GM04504 (cell line): ENCODE results near the gene TSC22D2.

Experiments
- DNase-seq: peaks from one replicate; pipeline ENCODE4 v3.0.0-alpha.2; 2012; ENCODE audit warnings: low read depth

TSC22D2 gene

DNA sequence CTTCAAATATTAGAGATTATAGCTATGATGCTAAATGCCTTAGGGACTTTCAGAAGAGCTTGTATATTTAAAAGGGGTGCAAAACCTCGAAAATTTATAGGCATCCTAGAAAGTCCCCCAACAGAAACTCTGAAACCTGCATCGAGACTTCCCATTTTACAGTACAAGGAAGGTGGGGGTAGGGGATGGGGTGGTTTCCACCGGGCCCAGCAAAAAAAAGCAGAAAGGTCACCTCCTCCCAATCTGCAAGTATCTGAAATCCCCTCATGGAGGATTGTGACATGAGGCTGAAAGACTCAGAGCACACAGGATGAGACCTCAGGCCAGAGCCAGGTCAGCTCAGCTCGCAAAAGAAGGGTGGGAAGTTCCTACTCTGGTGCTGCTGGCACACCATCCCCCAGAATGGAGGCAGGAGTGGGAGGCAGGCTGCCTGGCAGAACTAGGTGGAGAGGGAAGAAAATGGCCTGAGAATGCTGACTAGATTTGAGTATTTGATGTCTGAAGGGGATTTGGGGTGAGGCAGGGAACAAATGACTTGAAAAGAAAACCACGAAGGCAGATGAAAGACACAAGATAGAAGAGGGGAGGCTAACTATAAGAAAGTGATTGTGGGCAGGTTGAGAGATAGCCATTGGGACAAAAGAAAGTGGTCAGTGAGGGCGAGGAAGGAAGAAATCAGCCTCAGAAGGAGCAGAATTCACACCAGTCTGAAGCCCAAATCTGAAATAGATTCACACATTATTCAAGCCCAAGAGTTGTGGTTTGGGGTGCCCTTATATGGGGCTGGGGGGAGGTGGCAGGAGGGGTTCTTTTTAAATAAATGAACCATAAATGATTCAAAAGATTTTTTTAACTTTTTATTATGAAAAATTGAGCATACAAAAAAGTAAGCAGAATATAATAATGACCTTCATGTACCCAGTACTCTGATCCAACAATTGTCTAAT, 22.5 kb upstream of the TSC22D2 start:
- DNase-seq: no peak

DNA sequence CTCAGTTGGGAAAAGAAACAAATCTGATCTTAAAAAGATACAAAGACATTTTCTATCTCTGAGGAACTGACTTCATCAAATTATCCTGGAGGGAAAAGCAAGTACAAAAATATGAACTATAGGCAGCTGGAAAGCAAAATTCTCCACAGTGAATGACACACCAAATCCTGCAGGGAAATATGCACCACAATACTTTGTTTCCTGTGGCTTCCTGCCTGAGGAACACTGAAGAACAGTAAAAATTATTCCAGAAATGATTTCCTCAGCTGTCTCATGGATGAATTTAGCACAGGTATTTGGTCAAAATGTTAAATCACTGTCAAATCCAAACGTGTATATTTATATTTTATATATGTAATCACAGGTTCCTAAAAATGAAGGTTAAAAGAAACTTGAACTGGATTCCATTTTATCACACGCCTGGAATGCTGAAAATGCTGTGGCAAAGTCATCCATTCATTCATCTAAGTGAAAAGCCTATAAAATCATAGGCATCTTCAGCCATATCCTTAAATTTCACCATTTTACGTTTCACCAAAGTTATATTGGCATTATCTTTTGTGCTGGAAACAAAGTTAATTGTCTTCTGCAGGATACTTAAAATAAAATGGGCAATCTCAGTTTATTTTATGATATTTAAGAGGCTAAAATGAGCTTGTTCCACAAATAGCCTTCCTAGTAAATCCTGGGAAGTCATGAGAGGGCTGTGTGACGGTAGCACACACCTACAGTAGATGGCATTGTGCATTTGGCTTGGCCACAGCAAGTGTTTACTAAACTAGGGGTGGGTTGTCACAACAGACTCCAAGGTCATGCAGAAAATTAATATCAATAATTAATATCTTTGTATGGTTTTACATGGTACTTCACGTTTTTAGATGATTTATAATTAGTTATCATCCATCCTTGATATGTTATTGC, 19.3 kb upstream of the TSC22D2 start:
- DNase-seq: no peak

DNA sequence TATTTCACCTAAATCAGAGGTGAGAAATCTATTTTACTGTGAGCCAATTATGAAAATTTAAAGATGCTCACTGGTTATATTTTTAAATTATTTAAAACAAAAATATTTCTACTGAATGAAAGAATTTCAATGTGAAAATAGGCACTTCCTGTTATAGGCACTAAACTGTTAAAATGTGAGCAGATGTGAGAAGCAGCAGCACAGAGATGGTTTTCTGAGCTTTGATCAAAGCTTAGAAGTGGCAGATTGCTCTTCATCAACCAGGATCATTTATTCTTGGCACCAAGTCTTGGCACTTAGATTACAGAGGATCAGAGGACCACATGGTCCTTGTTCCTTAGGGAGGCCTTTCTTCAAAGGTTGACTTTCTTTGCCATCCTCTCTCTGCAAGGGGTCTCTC, 18.0 kb upstream of the TSC22D2 start:
- DNase-seq: no peak

DNA sequence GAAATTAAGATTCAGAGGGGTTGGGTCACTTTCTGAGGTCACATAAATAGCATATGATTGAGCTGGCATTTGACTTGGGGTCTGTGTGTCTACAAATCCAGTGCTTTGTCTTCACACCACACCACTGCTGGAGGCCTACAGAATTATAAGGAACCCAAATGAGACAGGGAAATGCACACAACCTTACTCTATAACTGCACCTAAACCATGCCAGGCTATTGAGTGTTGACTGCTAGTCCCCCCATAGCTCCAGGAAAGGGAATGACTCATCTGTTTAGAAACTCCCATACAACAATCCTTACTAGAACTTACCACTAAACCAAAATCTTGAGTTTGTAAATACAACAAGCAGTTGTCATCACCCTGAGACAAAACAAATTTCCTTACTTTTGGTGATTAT, 16.9 kb upstream of the TSC22D2 start:
- no peak for DNase-seq

DNA sequence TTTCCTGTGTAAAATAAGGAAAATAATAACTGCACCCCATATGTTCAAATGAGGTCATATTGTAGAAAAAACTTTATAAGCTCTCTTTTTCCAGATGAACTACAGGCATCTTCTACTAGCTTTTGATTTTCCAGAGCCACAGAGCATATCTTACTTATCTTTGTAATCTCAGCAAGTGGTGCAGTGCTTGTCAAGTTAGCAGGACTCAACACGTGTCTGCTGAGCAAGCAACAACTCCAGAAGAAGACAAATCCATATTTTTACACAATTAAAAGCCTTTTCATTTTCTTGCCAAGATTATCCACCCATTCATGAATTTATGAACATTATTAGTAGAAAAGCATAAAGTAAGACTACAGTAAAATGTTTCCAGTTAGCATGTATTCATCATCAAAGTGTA, 14.4 kb upstream of the TSC22D2 start:
- no peak for DNase-seq

DNA sequence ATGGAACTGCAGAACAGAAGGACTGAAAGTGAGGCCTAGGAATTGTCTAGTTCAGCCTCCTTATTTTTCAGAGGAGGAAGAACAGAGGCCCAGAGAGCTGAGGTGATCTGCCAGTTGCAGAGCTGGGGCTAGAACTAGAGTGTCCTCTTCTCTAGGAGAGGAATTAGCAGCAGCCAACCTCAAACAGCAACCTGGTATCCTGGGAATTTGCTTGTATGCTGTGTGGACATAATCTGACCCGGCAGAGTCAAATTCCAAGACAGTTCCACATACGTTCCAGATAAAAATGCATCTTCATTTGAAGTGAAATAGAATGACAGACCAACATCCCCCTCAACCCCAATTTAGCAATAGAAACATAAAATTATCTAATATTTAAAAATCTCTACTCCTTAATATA, 13.5 kb upstream of the TSC22D2 start:
- DNase-seq: no peak

DNA sequence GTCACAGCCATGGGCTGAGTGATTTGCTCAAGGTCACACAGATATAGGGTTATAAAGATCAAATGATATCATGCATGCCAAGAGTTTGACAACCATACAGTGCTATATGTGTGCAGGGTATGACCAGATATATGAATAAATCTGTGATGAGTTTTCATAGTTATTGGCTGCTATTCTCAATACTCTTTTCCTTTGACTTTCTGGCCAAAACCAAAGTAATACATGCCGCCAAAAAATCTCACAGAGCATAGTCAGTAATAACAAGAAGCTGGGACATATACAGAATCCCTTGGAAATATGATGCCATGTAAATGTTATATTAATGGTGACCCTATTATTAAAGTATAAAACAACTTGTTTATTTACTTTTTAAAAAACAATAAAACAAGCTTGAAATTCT, 11.6 kb upstream of the TSC22D2 start:
- DNase-seq: no peak

DNA sequence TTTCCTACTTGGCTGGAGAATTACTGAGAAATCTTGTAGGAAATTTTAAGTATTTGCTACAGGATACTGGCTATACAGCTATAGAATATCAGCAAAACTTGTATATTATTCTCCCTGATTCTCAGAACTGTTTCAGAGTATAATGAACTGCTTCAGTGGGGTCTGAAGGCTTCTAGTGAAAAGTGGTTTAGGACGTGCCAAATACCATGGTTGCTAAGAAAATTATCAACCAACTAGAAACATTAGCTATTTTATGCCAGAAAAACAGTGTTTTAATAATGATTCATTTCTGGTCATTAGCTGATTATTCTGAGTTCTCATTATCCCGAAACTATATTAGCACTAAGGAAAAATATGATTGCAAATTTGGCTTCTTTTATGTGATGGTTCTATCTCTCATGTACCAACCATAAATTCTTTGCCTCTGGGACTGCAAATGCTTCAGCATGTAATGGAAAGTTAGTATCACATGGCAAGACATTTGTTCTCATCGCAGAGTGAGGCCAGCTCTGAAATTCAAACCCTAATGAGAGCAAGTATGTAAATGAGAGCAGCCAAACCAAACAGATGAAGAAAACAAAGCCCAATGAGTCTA, 11.0 kb upstream of the TSC22D2 start:
- DNase-seq: no peak

DNA sequence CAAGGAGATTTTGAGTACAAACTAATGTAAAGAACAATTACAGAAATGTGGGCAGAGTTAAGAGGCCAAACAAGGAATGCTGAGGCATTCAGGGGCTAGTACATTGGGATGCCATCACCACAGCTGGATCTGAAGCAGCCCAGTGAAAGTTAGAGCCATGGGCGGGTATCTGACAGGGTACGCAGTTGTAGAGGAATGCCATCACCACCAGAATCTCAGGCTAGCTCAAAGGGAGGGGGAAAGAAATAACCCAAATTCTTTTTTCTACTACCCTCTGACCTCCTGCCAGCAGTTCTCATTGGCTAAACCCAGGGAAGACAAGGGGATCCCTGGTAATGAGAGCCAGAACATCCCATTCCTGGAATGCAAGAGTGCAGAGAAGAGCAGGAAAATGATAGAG, 9.0 kb upstream of the TSC22D2 start:
- no peak for DNase-seq

DNA sequence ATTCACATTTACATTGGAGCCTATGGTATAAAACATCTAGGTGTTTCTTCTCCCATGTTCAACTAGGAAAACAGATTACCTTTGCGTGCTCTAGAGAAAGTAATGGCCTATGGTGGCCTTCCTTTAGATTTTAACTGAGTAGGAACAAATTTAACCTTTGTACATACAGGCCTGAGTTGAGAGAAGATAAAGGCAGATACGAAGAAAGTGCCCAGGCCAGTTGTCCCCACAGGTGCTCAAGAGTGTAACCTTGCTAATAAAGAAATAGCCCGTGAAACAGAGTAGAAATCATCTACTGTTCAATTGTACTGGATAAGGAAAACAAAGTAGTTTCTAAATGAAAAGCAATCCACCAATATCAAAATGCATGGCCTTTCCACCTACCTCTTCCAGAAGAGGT, 6.8 kb upstream of the TSC22D2 start:
- DNase-seq: no peak

DNA sequence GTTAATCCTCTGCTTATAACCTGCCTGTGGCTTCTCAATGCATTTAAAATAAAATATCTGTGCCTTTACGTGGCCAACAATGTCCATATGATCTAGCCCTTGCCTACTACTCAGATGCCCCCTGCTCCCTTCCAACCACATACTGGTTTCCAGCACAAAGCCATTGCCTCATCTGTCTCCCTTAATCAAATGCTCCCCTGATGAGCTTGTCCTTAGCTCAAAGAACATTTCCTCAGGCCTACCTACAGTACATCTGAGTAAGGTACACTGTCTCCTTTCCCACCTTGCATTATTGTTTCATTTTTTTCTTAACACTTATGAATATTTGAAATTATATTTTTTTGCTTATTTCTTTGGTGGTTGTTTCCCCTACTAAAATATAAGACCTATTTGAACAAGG, 5.9 kb upstream of the TSC22D2 start:
- no peak for DNase-seq

DNA sequence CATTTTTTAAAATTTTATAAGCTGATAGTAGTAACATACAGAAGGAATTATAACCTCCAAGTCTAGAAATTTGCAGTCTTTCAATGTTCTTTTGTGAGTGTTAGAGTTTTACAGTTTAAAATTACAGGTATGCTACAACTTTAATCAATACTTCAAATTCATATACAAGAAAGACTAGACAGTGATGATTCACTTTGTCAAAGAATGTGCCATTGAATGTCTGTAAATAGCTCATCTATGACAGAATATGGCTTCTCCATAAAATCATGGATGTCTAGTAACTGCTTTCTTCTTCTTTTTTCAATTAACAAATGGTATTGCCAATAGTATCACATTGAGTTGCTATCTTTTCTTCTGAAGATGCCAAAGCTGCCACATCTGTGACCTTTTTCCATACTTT, 4.1 kb upstream of the TSC22D2 start:
- no peak for DNase-seq

DNA sequence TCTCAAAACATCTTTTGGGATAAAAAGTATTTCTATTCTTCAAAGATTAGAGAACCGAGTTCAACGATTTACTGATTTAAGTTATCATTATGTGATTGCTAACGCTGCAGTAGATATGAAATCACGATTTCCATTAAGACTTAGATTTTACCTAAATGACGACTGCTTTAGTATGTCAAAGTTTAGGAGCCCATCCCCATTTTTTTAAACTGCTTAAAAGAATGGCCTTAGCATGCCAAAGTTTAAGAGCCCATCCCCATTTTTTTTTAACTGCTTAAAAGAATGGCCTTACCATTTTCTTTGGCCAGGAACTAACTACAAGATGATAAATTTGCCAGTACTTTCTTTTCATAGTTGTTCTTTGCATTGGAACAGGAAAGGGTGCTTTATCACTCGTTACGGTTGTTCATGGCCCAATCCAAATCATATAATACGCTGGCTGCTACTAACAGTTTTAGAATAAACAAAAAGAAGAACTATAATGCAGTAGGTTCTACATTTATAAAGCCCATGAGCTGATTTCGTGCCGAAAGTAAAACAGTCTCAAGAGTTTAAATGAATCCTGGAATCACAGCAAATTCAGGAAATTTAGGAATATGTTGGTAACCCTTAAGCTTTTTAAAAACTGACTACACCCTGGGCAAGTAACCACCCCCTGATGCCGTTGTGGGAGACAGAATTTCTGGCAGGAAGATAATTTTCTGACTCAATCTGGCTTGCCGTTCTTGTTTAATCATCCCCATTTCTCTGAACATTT, 869 bp upstream of the TSC22D2 start:
- peak; percentile 51 for DNase-seq

DNA sequence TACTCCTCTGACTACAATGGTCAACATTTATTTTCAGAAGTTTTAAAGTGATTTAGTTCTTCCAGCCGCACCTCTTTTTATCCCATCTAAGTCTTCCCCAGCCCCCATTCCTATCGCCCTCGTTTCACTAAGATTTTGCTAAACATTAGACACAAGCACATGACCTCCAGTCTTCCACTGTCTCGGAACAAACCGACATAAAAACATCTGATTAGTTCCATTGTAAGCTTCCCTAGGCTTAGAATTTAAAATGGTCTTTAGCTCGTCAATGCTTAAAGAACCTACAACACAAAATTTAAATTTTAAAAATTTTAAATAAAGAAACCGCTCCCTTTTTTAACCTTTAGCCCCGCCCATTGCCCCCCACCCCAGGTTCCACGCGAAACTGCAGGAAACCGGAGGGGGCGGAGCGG, 284 bp upstream of the TSC22D2 start:
- no peak for DNase-seq

DNA sequence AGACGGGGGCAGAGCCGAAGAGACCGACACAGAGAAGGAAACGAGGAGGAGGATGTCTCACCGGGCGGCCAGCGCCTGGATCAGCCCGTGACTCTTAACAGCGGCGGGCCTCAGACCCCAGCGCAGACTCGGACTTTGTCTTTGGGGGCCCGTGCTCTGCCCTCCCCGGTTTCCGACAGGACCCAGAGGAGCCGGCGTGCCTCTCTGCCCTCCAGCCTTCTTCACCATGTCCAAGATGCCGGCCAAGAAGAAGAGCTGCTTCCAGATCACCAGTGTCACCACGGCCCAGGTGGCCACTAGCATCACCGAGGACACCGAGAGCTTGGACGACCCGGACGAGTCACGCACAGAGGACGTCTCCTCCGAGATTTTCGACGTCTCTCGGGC, 1.0 kb downstream of the TSC22D2 start:
- DNase-seq: no peak

DNA sequence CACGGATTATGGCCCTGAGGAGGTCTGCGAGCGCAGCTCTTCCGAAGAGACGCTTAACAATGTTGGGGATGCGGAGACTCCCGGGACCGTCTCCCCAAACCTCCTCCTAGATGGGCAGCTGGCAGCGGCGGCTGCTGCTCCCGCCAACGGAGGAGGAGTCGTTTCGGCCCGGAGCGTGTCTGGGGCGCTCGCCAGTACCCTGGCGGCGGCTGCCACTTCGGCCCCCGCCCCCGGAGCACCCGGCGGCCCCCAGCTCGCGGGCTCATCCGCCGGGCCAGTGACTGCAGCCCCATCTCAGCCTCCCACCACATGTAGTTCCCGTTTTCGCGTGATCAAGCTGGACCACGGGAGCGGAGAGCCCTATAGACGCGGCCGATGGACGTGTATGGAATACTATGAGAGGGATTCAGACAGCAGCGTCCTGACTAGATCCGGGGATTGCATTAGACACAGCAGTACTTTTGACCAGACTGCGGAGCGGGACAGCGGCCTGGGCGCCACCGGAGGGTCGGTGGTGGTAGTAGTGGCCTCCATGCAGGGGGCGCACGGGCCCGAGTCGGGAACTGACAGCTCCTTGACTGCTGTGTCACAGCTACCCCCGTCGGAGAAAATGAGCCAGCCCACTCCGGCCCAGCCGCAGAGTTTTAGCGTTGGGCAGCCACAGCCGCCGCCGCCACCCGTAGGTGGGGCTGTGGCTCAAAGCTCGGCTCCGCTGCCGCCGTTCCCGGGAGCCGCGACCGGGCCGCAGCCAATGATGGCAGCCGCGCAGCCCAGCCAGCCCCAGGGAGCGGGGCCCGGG, 1.6 kb downstream of the TSC22D2 start:
- no peak for DNase-seq

DNA sequence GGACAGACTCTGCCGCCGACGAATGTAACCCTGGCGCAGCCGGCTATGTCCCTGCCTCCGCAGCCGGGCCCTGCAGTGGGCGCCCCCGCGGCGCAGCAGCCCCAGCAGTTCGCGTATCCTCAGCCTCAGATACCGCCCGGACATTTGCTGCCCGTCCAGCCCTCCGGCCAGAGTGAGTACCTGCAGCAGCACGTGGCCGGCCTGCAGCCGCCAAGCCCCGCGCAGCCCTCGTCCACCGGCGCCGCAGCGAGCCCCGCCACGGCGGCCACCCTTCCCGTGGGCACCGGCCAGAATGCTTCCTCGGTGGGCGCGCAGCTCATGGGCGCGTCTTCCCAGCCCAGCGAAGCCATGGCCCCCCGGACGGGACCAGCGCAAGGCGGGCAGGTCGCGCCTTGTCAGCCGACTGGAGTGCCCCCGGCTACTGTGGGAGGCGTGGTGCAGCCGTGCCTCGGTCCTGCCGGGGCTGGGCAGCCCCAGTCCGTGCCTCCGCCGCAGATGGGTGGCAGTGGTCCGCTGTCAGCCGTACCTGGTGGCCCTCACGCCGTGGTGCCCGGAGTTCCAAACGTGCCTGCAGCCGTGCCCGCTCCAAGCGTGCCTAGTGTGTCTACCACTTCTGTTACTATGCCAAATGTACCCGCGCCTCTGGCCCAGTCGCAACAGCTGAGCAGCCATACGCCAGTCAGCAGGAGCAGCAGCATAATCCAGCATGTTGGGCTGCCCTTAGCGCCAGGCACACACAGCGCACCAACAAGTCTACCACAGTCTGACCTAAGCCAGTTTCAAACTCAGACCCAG, 2.4 kb downstream of the TSC22D2 start:
- DNase-seq: no peak

DNA sequence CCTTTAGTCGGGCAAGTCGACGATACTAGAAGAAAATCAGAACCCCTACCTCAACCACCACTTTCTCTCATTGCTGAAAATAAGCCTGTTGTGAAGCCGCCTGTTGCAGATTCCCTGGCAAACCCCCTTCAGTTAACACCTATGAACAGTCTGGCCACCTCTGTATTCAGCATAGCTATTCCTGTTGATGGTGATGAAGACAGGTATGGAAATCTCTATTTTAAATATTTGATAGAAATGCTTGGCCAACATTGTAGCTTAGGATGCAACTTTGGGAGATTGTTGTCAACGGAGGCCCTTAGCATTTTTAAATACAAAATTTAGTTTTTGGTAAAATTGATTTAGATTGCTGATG, 3.0 kb downstream of the TSC22D2 start:
- no peak for DNase-seq

DNA sequence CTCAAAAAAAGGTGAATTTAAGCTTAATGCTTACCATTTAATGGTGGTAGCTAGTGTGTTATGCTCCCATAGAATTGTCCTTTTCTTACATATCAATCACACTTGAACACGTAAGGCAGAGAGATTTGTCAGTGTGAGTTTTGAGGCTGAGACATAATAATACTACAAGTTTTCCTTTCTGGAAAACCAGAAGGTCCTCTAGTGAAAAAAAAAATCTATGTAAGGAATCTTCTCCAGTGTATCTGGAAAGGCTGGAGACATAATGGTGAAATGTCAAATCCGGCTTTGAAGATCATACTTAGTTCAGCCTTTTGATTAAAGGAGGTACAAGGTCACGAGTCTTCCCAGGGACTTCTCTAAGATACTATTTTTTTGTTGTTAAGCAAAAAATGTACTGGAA, 3.4 kb downstream of the TSC22D2 start:
- DNase-seq: no peak

DNA sequence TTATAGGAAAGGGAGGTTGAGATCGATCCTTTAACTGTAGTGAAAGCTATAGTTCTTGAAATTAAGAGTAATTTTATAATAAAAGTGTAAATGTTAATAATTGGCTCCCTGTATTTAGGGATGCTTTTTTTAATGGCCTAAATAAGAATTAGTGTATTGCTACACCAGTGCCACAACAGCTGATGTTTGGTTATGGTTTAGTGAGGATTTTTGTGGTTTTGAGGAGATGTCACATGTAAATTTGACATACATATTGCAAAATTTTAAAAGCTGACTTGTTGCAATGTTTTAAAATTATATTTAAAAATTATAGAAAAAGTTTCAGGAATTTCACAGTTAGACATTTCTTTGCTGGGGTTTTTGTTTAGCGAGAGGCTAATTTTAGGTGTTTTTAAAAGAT, 3.9 kb downstream of the TSC22D2 start:
- DNase-seq: no peak
